HUES64 (cell line): ENCODE results near the gene GSTT2B. TPM values are rescaled to one million over a fixed set of nuclear protein-coding genes. Genes with fewer than 3 reads are reported as not detected.
A peak's percentile ranks its signal among the peaks of the same experiment; 100 is the strongest.
"Not testable (repeated sequence)": the region's sequence is repeated elsewhere in the genome, so short reads cannot be mapped to it uniquely, and the experiment has no call there.

Experiments used
- H3K27ac ChIP-seq: 2 replicates; pipeline ENCODE4 v1.7.0; 2013; ENCODE audit warnings: low read depth, low read length, inconsistent platforms
- H3K27me3 ChIP-seq: 2 replicates; pipeline ENCODE4 v1.6.1; 2013; ENCODE audit warnings: mild to moderate bottlenecking, low read length; ENCODE audit not compliant: insufficient read depth
- H3K36me3 ChIP-seq: 2 replicates; pipeline ENCODE4 v1.6.1; 2013; ENCODE audit warnings: mild to moderate bottlenecking, low read length; ENCODE audit not compliant: insufficient read depth
- H3K4me1 ChIP-seq: 2 replicates; pipeline ENCODE4 v1.6.1; 2013; ENCODE audit warnings: mild to moderate bottlenecking, low read length, moderate library complexity; ENCODE audit not compliant: insufficient read depth
- H3K4me3 ChIP-seq: 2 replicates; pipeline ENCODE4 v1.5.1; 2013; ENCODE audit warnings: mild to moderate bottlenecking, low read length, moderate library complexity
- H3K9ac ChIP-seq: 2 replicates; pipeline ENCODE4 v1.6.1; 2013; ENCODE audit warnings: mild to moderate bottlenecking, low read depth, low read length
- H3K9me3 ChIP-seq: 2 replicates; pipeline ENCODE4 v1.6.1; 2013; ENCODE audit warnings: low read depth, low read length; ENCODE audit not compliant: insufficient read depth
- WGBS: fragments of 150-250, 120-280 bp; methylation state at CpG from one replicate; pipeline ENCODE4 v1.1.7; 2013; ENCODE audit warnings: missing lambda C conversion rate; 5-methylcytosine and 5-hydroxymethylcytosine counted together
- polyA plus RNA-seq, 2 experiments: library from polyadenylated mRNA; stranded (reverse); fragments of 50-300 nt; gene quantifications; one replicate each; pipeline ENCODE4 v1.2.3, GENCODE V29; 2013

The GSTT2B gene
- polyA plus RNA-seq (2013, experiment 1 of 2), result 13.1 TPM
- 12.8 TPM for polyA plus RNA-seq (2013, experiment 2 of 2)

DNA sequence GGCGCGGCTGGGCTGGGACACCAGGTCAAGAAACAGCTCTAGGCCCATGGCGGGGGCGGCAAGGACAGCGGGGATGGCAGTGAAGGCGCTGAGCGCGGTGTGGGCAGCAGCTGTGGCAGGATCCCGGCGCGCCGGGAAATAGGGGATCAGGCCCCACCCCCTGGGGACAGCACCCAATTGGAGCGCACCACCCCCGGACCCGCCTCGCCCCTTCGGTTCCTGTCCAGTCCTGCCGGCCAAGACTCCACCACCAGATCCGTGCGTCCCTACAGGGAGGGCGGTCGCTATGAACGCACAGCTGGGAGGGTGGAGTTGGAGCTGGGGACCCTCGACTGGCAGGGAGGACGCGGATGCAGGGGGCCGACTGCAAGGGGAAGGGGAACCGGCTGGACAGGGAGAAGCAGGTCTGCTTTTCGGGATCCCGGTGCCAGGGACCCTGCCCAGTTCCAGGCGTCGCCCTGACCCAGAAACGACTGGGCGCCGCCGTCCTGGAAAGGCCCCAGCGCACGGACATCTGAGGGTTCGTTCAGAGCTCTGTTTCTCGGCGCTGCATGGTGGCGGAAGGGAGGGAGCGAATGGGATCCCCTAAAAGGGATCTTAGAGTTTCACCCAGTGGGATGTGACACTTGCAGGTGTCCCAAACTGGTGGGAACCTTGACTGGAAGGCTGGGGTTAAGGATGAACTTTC lies at the start of gene GSTT2B:
TSS of gene GSTT2B (minus strand) at position 112 of the 688 bp plus-strand sequence. CDS start at position 48, 64 bp downstream.
- not testable (repeated sequence) for H3K4me1 ChIP-seq, H3K27ac ChIP-seq, H3K36me3 ChIP-seq, H3K9ac ChIP-seq, H3K9me3 ChIP-seq, H3K27me3 ChIP-seq
- no CpG with 5 or more reads among the region's 43 CpGs for WGBS
- H3K4me3 ChIP-seq, result peak within 1 kb of the TSS; percentile 33

DNA sequence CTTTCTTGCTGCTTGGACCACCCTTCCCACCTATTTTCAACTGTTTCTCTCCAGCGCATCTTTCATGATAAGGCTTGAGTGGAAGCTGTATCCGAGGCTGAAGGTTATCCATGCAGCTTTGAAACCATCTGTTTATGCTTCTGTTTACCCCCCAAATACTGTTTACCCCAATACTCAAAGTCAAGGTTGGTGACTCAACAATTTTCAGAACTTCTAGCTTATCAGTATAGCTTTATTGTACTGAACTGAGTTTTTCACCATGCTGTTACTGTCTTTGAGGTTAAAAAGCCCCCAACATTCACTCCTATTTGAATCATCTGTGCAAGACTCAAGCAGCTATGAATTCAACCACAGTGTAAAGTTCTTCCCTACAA lies 49.0 kb upstream of the GSTT2B start:
- no peak overlapping the region for H3K9ac ChIP-seq
- 0 out of 2 replicates have a peak, but pooled peaks cover 4% of the 10 kb centered on the region for H3K36me3 ChIP-seq
- peaks cover 4% of the 10 kb centered on the region; the same call in 1 of the 2 replicates for H3K4me1 ChIP-seq
- H3K4me3 ChIP-seq, result no peak overlapping the region
- H3K9me3 ChIP-seq, result no peaks in the 10 kb centered on the region; the same call in 1 of the 2 replicates
- 94% methylated on average over 2 of the region's 2 CpGs for whole genome bisulfite sequencing
- no peaks in the 10 kb centered on the region for H3K27me3 ChIP-seq
- H3K27ac ChIP-seq, result no peak overlapping the region

GRCh38 chr22:24009227-24010017 lies 48.4 kb upstream of the GSTT2B start:
- Histone ChIP-seq H3K4me3 (no peak overlapping the region), H3K9me3 (no peaks in the 10 kb centered on the region; the same call in 1 of the 2 replicates), H3K36me3 (0 out of 2 replicates have a peak, but pooled peaks cover 4% of the 10 kb centered on the region), H3K9ac (no peak overlapping the region), H3K27me3 (no peaks in the 10 kb centered on the region), H3K4me1 (peaks cover 4% of the 10 kb centered on the region; the same call in 1 of the 2 replicates), H3K27ac (no peak overlapping the region)
- WGBS, result 90% methylated on average over 7 of the region's 7 CpGs

GRCh38 chr22:24008381-24009226 lies 47.6 kb upstream of the GSTT2B start:
- H3K27ac ChIP-seq, result no peak overlapping the region
- H3K4me1 ChIP-seq, result peaks cover 4% of the 10 kb centered on the region; the same call in 1 of the 2 replicates
- no peak overlapping the region for H3K9ac ChIP-seq
- WGBS, result 96% methylated on average over 6 of the region's 6 CpGs
- H3K27me3 ChIP-seq, result no peaks in the 10 kb centered on the region
- no peaks in the 10 kb centered on the region; the same call in 1 of the 2 replicates for H3K9me3 ChIP-seq
- H3K4me3 ChIP-seq, result no peak overlapping the region
- no peaks in the 10 kb centered on the region for H3K36me3 ChIP-seq

- H3K27me3 ChIP-seq, result no peaks in the 10 kb centered on the region
- H3K9ac ChIP-seq, result no peak overlapping the region
- peaks cover 4% of the 10 kb centered on the region; the same call in 1 of the 2 replicates for H3K4me1 ChIP-seq
- no peak overlapping the region for H3K27ac ChIP-seq
- 97% methylated on average over 1 of the region's 1 CpG for WGBS
- H3K9me3 ChIP-seq, result no peaks in the 10 kb centered on the region; the same call in 1 of the 2 replicates
- H3K36me3 ChIP-seq, result no peaks in the 10 kb centered on the region
- H3K4me3 ChIP-seq, result no peak overlapping the region
Measured at GRCh38 chr22:24008022-24008283, 47.0 kb upstream of the GSTT2B start.

DNA sequence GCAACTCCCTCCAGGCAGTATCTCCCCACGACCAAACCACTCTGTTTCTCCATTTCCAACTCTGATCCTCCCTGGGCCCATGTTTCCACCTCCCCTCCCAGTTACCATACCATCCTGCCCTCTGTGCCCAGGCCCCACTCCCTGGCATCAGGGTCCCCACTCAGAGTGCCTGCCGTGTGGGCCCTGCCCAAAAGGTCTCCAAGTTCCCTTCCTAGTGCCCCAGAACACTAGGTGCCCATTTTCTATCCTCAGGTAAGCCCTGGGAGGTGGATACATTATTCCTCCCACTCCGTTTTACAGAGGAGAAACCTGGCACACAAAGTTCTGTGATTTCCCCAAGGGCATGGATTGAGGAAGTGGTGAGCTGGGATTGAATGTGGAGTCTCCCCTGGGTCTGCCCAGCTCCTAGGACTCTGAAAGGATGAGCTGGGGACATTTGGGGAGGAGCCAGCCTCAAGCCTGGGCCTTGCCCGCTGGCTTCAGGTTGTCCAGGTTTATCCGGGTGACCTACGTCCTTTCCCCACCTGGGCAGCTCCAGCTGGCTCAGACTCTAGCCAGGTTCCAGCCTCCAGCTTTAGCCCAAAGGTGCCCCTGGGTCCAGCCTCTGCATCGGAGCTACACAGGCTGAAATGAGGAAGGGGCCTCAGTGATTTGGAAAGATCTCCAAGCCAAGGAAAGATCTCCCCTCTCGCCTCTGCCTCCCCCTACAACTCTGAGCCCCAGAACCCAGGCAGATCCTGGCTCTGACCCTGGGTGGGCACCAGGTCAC lies 46.4 kb upstream of the GSTT2B start:
- Histone ChIP-seq H3K27ac (no peak overlapping the region), H3K36me3 (no peaks in the 10 kb centered on the region), H3K27me3 (no peaks in the 10 kb centered on the region), H3K9me3 (no peaks in the 10 kb centered on the region; the same call in 1 of the 2 replicates), H3K4me3 (no peak overlapping the region), H3K9ac (no peak overlapping the region), H3K4me1 (peaks cover 3% of the 10 kb centered on the region; the same call in 1 of the 2 replicates)
- WGBS, result 84% methylated on average over 8 of the region's 8 CpGs

- H3K36me3 ChIP-seq, result no peaks in the 10 kb centered on the region
- H3K27ac ChIP-seq, result no peak overlapping the region
- WGBS, result 91% methylated on average over 6 of the region's 6 CpGs
- no peaks in the 10 kb centered on the region for H3K27me3 ChIP-seq
- no peaks in the 10 kb centered on the region; the same call in 1 of the 2 replicates for H3K9me3 ChIP-seq
- no peak overlapping the region for H3K9ac ChIP-seq
- no peak overlapping the region for H3K4me3 ChIP-seq
- no peaks in the 10 kb centered on the region for H3K4me1 ChIP-seq
Measured at GRCh38 chr22:24006914-24007214, 45.9 kb upstream of the GSTT2B start.

DNA sequence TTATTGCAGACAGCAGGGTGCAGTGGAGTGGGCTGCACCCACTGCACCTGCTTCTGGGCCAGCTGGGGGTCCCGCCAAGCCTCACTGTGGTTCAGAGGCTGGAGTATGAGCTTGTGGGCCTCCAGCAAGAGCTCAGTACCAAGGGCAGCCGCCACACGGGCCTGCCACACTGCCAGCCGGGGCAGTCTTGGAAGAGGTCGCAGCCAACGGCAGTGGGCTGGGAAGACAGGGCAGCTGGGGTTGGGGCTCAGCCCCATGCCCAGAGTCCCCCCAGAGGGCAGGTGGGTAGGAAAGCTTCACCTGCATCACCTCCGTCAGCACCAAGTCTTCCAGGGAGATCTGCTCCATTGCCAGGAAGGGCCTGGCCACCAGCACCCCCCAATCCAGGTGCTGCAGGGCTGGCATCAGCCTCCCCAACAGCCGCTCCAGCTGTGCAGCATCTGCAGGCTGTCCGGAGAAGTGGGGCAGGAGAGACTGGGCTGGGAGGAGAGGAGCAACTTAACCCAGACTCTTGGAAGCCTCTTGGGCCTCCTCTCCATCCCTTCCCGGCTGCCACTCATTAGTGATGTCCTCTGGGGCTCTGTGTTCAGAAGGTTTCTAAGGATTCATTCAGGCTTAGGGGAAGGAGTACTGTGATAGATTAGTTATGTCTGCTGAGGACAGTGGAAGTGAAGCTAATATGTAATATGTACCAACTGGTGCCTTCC lies 45.4 kb upstream of the GSTT2B start:
- 82% methylated on average over 10 of the region's 10 CpGs for WGBS

GRCh38 chr22:24005201-24005600 lies 44.2 kb upstream of the GSTT2B start, which contains the start of gene GSTT4:
TSS of gene GSTT4 (minus strand) at chr22:24005453. CDS start at chr22:24005356, 97 bp downstream.
- WGBS, result 88% methylated on average over 6 of the region's 6 CpGs
- Histone ChIP-seq H3K4me3 (no peak within 1 kb of the TSS), H3K27me3 (no peaks in the 10 kb centered on the region), H3K9me3 (no peaks in the 10 kb centered on the region; the same call in 1 of the 2 replicates), H3K9ac (no peak within 1 kb of the TSS), H3K27ac (no peak within 1 kb of the TSS), H3K4me1 (peaks cover 6% of the 10 kb centered on the region), H3K36me3 (no peaks in the 10 kb centered on the region)

More for the DNA sequence above, 45.4 kb upstream of the GSTT2B start:
- Histone ChIP-seq H3K9ac (no peak overlapping the region), H3K27me3 (no peaks in the 10 kb centered on the region), H3K27ac (no peak overlapping the region), H3K4me1 (peaks cover 4% of the 10 kb centered on the region), H3K9me3 (no peaks in the 10 kb centered on the region; the same call in 1 of the 2 replicates), H3K36me3 (no peaks in the 10 kb centered on the region), H3K4me3 (no peak overlapping the region)

- Histone ChIP-seq H3K27me3 (no peaks in the 10 kb centered on the region), H3K4me1 (peaks cover 6% of the 10 kb centered on the region), H3K4me3 (no peak overlapping the region), H3K27ac (no peak overlapping the region), H3K9ac (0 out of 2 replicates have a peak overlapping the region, but pooled peaks have one; percentile 9), H3K36me3 (no peaks in the 10 kb centered on the region), H3K9me3 (no peaks in the 10 kb centered on the region)
- WGBS, result 85% methylated on average over 9 of the region's 9 CpGs
Measured at GRCh38 chr22:24003887-24004286, 42.9 kb upstream of the GSTT2B start.
